Trophoblast cell (in vitro differentiated cells and primary cell): Measurements from ENCODE around the gene TP53I13.

Experiments used
- DNase-seq, 2 donors: peaks; one replicate each; pipeline ENCODE4 v3.0.0-alpha.2; 2016
- H2AFZ ChIP-seq: 2 replicates; pipeline ENCODE4 v1.6.1; 2013; ENCODE audit warnings: low read length, moderate library complexity, mild to moderate bottlenecking; ENCODE audit not compliant: insufficient read depth, poor library complexity
- H2AK5ac ChIP-seq: 2 replicates; pipeline ENCODE4 v1.6.1; 2013; ENCODE audit warnings: mild to moderate bottlenecking, low read length
- H2BK120ac ChIP-seq: 2 replicates; pipeline ENCODE4 v1.6.1; 2013; ENCODE audit warnings: low read length, mild to moderate bottlenecking, moderate library complexity; ENCODE audit not compliant: insufficient read depth, poor library complexity
- H2BK12ac ChIP-seq: 2 replicates; pipeline ENCODE4 v1.6.1; 2013; ENCODE audit warnings: mild to moderate bottlenecking, low read length, moderate library complexity
- H2BK5ac ChIP-seq: 2 replicates; pipeline ENCODE4 v1.6.1; 2013; ENCODE audit warnings: low read length, low read depth, moderate library complexity, mild to moderate bottlenecking; ENCODE audit not compliant: poor library complexity
- H3K14ac ChIP-seq: 2 replicates; pipeline ENCODE4 v1.6.1; 2013; ENCODE audit warnings: mild to moderate bottlenecking, low read length
- H3K18ac ChIP-seq: 2 replicates; pipeline ENCODE4 v1.6.1; 2013; ENCODE audit warnings: mild to moderate bottlenecking, low read length
- H3K23ac ChIP-seq: 2 replicates; pipeline ENCODE4 v1.6.1; 2013; ENCODE audit warnings: low read length
- H3K27ac ChIP-seq: 2 replicates; pipeline ENCODE4 v1.5.1; 2013; ENCODE audit warnings: low read depth, mild to moderate bottlenecking, inconsistent platforms, low read length, moderate library complexity
- H3K27me3 ChIP-seq: 2 replicates; pipeline ENCODE4 v1.6.1; 2013; ENCODE audit warnings: inconsistent platforms, mild to moderate bottlenecking, low read length, moderate library complexity; ENCODE audit not compliant: insufficient read depth
- H3K36me3 ChIP-seq, 2 experiments: 1 replicate in 1 of 2; 2 replicates in 1 of 2; pipeline ENCODE4 v1.6.1; 2013; ENCODE audit warnings: low read length in 2 of 2, mild to moderate bottlenecking in 2 of 2, moderate library complexity in 1 of 2; ENCODE audit not compliant: insufficient read depth in 2 of 2, control insufficient read depth in 1 of 2
- H3K4ac ChIP-seq: 2 replicates; pipeline ENCODE4 v1.6.1; 2013; ENCODE audit warnings: low read depth, mild to moderate bottlenecking, low read length, moderate library complexity
- H3K4me1 ChIP-seq, 2 experiments: 1 replicate in 1 of 2; 2 replicates in 1 of 2; pipeline ENCODE4 v1.6.1; 2013; ENCODE audit warnings: low read length in 2 of 2, mild to moderate bottlenecking in 2 of 2, moderate library complexity in 1 of 2; ENCODE audit not compliant: insufficient read depth in 2 of 2, control insufficient read depth in 1 of 2
- H3K4me2 ChIP-seq: 2 replicates; pipeline ENCODE4 v1.6.1; 2013; ENCODE audit warnings: inconsistent platforms, mild to moderate bottlenecking, low read length, moderate library complexity
- H3K4me3 ChIP-seq: 2 replicates; pipeline ENCODE4 v1.5.1; 2013; ENCODE audit warnings: mild to moderate bottlenecking, low read depth, low read length, inconsistent platforms
- H3K79me1 ChIP-seq: one replicate; pipeline ENCODE4 v1.6.1; 2013; ENCODE audit warnings: low read length
- H3K79me2 ChIP-seq: 2 replicates; pipeline ENCODE4 v1.6.1; 2013; ENCODE audit warnings: low read length, mild to moderate bottlenecking; ENCODE audit not compliant: control insufficient read depth, insufficient read depth, poor library complexity
- H3K9ac ChIP-seq: 2 replicates; pipeline ENCODE4 v1.6.1; 2013; ENCODE audit warnings: mild to moderate bottlenecking, low read length
- H3K9me3 ChIP-seq: 2 replicates; pipeline ENCODE4 v1.6.1; 2013; ENCODE audit warnings: low read depth, mild to moderate bottlenecking, control low read depth, inconsistent platforms, low read length; ENCODE audit not compliant: insufficient read depth
- H4K12ac ChIP-seq: 2 replicates; pipeline ENCODE4 v1.6.1; 2013; ENCODE audit warnings: low read depth, mild to moderate bottlenecking, low read length, moderate library complexity
- H4K8ac ChIP-seq: 2 replicates; pipeline ENCODE4 v1.6.1; 2013; ENCODE audit warnings: low read depth, mild to moderate bottlenecking, low read length, moderate library complexity
- H4K91ac ChIP-seq: one replicate; pipeline ENCODE4 v1.6.1; 2013; ENCODE audit warnings: low read depth, mild to moderate bottlenecking, low read length, moderate library complexity
- WGBS: extraction: QIAGEN DNeasy Blood & Tissue Kit; methylation state at CpG from one replicate; pipeline ENCODE4 v1.1.7; 2013; ENCODE audit warnings: missing lambda C conversion rate; ENCODE audit not compliant: insufficient read length, insufficient coverage; ENCODE audit errors: extremely low coverage; 5-methylcytosine and 5-hydroxymethylcytosine counted together

TP53I13 gene

GRCh38 chr17:29617481-29618271 is 49.2 kb downstream of the TP53I13 start:
- H2BK12ac ChIP-seq, result peak overlapping the region; percentile 38
- H3K23ac ChIP-seq, result no peak overlapping the region
- H4K12ac ChIP-seq, result peak overlapping the region; percentile 47
- peak overlapping the region; percentile 7 for H2BK120ac ChIP-seq
- peaks cover 9% of the 10 kb centered on the region for H3K9me3 ChIP-seq
- H3K4ac ChIP-seq, result no peak overlapping the region
- H2AFZ ChIP-seq, result peak overlapping the region; percentile 47
- H2BK5ac ChIP-seq, result no peak overlapping the region
- H3K79me2 ChIP-seq, result peaks cover 3% of the 10 kb centered on the region
- no peak overlapping the region for H3K27ac ChIP-seq
- peaks cover 12% of the 10 kb centered on the region for H3K79me1 ChIP-seq
- H4K91ac ChIP-seq, result peak overlapping the region; percentile 21
- no peak overlapping the region for H2AK5ac ChIP-seq
- peak overlapping the region; percentile 3 for H4K8ac ChIP-seq
- H3K14ac ChIP-seq, result peak overlapping the region; percentile 44
- peak overlapping the region; percentile 20 for H3K4me3 ChIP-seq
- peaks cover 16% of the 10 kb centered on the region for H3K27me3 ChIP-seq
- H3K18ac ChIP-seq, result no peak overlapping the region
- peaks cover 40 to 58% of the 10 kb centered on the region in 2 experiments for H3K4me1 ChIP-seq
- WGBS, result no CpG with 5 or more reads among the region's 68 CpGs
- no peaks in the 10 kb centered on the region for H3K36me3 ChIP-seq
- H3K9ac ChIP-seq, result no peak overlapping the region
- DNase-seq, result peak; percentile 78
- peak overlapping the region; percentile 63 for H3K4me2 ChIP-seq

- Histone ChIP-seq H3K9ac (no peak overlapping the region), H3K4me3 (no peak overlapping the region), H3K9me3 (peaks cover 5% of the 10 kb centered on the region), H2BK120ac (no peak overlapping the region), H3K4me1 (peaks cover 45 to 61% of the 10 kb centered on the region in 2 experiments), H3K14ac (no peak overlapping the region), H3K27ac (no peak overlapping the region), H4K91ac (no peak overlapping the region), H3K36me3 (no peaks in the 10 kb centered on the region), H4K12ac (no peak overlapping the region), H2BK12ac (peak overlapping the region; percentile 38), H4K8ac (no peak overlapping the region), H3K79me2 (peaks cover 3% of the 10 kb centered on the region), H3K79me1 (peaks cover 17% of the 10 kb centered on the region), H3K23ac (no peak overlapping the region), H2AFZ (peak overlapping the region; percentile 46), H3K4me2 (peak overlapping the region; percentile 63), H2AK5ac (peak overlapping the region; percentile 7), H3K18ac (no peak overlapping the region), H3K27me3 (peaks cover 16% of the 10 kb centered on the region), H2BK5ac (no peak overlapping the region), H3K4ac (no peak overlapping the region)
- no CpG with 5 or more reads among the region's 22 CpGs for WGBS
- no peak for DNase-seq
These were observed 50.0 kb downstream of the TP53I13 start for GRCh38 chr17:29618272-29619065.

- Histone ChIP-seq H3K36me3 (no peaks in the 10 kb centered on the region), H3K9me3 (peaks cover 5% of the 10 kb centered on the region), H3K79me1 (peaks cover 16% of the 10 kb centered on the region), H4K91ac (peak overlapping the region; percentile 1), H3K27ac (no peak overlapping the region), H3K23ac (no peak overlapping the region), H4K8ac (no peak overlapping the region), H4K12ac (no peak overlapping the region), H3K79me2 (peaks cover 3% of the 10 kb centered on the region), H3K9ac (no peak overlapping the region), H2BK12ac (peak overlapping the region; percentile 19), H2BK120ac (no peak overlapping the region), H3K4me1 (peaks cover 47 to 62% of the 10 kb centered on the region in 2 experiments), H3K4ac (no peak overlapping the region), H3K4me2 (no peak overlapping the region), H3K4me3 (no peak overlapping the region), H3K14ac (no peak overlapping the region), H3K27me3 (peaks cover 16% of the 10 kb centered on the region), H2BK5ac (no peak overlapping the region), H3K18ac (no peak overlapping the region), H2AK5ac (no peak overlapping the region), H2AFZ (no peak overlapping the region)
- peak in 1 of 2 donors; percentile 51 for DNase-seq
These were observed 50.8 kb downstream of the TP53I13 start for GRCh38 chr17:29619251-29619650.

GRCh38 chr17:29620271-29620670 is 51.8 kb downstream of the TP53I13 start:
- no peak overlapping the region for H3K9ac ChIP-seq
- peaks cover 16% of the 10 kb centered on the region for H3K79me1 ChIP-seq
- H3K27me3 ChIP-seq, result peaks cover 16% of the 10 kb centered on the region
- no peak overlapping the region for H2BK120ac ChIP-seq
- H3K4me3 ChIP-seq, result no peak overlapping the region
- H3K27ac ChIP-seq, result no peak overlapping the region
- H4K91ac ChIP-seq, result peak overlapping the region; percentile 6
- H4K8ac ChIP-seq, result no peak overlapping the region
- H3K4ac ChIP-seq, result no peak overlapping the region
- H3K9me3 ChIP-seq, result peaks cover 5% of the 10 kb centered on the region
- no peak overlapping the region for H2BK5ac ChIP-seq
- H3K4me2 ChIP-seq, result no peak overlapping the region
- H3K23ac ChIP-seq, result no peak overlapping the region
- no peak overlapping the region for H2AFZ ChIP-seq
- no peak overlapping the region for H3K14ac ChIP-seq
- peak; percentile 70 to 71 for DNase-seq
- no peaks in the 10 kb centered on the region for H3K36me3 ChIP-seq
- H2BK12ac ChIP-seq, result no peak overlapping the region
- no peak overlapping the region for H4K12ac ChIP-seq
- H2AK5ac ChIP-seq, result peak overlapping the region; percentile 3
- H3K18ac ChIP-seq, result no peak overlapping the region
- H3K79me2 ChIP-seq, result peaks cover 3% of the 10 kb centered on the region
- WGBS, result no CpG with 5 or more reads among the region's 4 CpGs
- H3K4me1 ChIP-seq, result peaks cover 47 to 61% of the 10 kb centered on the region in 2 experiments
